Fibroblast of pulmonary artery (primary cell): ENCODE data around the gene MRO.

Source experiments
- DNase-seq: peaks from one replicate; pipeline ENCODE4 v3.0.0-alpha.2; 2010; ENCODE audit warnings: low read depth
- H3K4me3 ChIP-seq: replicated peaks from 2 replicates; pipeline ENCODE4 v1.5.1; 2011; ENCODE audit warnings: low read depth, mild to moderate bottlenecking, control low read depth, low read length, moderate library complexity
- TF ChIP-seq, protein P1 (sequence below): IDR thresholded peaks from 2 replicates; pipeline ENCODE4 v1.5.1; 2011; ENCODE audit warnings: mild to moderate bottlenecking, control low read depth, low read length, inconsistent platforms; ENCODE audit errors: missing control alignments

Gene MRO

DNA sequence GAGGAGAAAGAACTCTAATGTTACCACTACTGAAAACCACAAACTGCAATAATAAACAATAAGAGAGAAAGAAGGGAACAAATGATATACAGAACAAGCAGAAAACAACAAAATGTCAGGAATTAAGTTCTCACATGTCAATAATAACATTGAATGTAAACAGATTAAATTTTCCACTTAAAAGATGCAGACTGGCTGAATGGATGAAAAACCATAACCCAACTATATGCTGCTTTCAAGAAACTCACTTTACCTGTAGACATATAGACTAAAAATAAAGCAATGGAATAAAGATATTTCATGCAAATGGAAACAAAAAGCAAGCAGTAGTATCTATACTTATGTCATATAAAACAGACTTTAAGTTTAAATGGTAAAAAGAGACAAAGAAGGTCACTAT lies 50.4 kb downstream of the MRO start:
- TF ChIP-seq, protein P1, sequence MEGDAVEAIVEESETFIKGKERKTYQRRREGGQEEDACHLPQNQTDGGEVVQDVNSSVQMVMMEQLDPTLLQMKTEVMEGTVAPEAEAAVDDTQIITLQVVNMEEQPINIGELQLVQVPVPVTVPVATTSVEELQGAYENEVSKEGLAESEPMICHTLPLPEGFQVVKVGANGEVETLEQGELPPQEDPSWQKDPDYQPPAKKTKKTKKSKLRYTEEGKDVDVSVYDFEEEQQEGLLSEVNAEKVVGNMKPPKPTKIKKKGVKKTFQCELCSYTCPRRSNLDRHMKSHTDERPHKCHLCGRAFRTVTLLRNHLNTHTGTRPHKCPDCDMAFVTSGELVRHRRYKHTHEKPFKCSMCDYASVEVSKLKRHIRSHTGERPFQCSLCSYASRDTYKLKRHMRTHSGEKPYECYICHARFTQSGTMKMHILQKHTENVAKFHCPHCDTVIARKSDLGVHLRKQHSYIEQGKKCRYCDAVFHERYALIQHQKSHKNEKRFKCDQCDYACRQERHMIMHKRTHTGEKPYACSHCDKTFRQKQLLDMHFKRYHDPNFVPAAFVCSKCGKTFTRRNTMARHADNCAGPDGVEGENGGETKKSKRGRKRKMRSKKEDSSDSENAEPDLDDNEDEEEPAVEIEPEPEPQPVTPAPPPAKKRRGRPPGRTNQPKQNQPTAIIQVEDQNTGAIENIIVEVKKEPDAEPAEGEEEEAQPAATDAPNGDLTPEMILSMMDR: no peak
- no peak overlapping the region for H3K4me3 ChIP-seq
- no peak for DNase-seq

DNA sequence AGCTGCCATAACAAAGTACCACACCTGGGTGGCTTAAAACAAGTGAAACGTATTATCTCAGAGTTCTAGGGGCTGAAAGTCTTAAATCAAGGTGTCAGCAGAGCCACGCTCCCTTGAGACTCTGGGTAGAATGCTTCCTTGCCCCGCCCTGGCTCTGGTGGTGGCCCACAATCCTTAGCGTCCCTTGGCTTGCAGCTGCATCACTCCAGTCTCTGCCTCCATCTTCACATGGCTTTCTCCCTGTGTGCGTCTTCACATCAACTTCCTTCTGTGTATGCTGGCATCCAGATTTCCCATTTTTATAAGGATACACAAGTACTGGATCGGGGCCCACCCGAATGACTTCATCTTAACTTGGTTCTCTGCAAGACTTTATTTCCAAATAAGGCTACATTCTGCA lies 62.5 kb downstream of the MRO start:
- H3K4me3 ChIP-seq: no peak overlapping the region
- TF ChIP-seq, protein P1: no peak
- DNase-seq: no peak

DNA sequence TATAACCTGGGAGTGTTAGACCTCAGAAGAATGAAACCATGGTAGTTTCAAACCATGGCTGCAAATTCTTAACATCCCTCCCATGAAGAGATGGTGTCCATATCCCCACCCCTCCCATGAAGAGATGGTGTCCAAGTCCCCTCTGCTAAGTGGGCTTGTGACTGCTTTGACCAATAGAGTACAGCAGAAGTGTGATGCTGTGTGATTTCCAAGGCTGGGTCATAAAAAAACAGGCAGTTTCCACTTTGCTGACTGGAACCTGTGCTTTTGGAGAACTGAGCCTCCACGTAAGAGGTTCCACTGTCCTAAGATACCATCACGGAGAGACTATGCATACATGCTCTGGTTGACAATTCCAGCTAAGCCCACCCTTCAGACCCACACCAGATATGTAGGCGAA lies 65.5 kb downstream of the MRO start:
- DNase-seq: no peak
- no peak overlapping the region for H3K4me3 ChIP-seq
- TF ChIP-seq, protein P1: no peak

DNA sequence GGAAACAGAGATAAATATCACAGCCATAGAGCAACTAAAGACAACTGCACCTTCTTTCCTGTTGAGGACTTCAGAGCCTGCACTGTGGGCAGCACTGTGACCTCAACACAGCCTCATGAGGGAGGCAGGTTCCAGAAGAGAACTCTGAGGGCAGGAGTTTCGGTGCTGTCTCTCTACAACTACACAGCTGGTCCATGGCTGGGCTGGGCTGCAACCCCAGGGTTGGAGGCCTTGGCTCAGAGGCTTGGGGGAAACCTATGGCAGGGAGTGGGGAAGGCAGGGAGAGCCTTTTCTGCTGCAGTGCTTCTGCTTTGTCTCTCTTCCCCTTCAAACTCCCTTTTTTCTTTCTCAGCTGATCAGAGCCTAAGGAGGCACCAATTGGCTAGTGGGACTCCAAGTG lies 66.5 kb downstream of the MRO start:
- no peak for DNase-seq
- no peak overlapping the region for H3K4me3 ChIP-seq
- TF ChIP-seq, protein P1: no peak

DNA sequence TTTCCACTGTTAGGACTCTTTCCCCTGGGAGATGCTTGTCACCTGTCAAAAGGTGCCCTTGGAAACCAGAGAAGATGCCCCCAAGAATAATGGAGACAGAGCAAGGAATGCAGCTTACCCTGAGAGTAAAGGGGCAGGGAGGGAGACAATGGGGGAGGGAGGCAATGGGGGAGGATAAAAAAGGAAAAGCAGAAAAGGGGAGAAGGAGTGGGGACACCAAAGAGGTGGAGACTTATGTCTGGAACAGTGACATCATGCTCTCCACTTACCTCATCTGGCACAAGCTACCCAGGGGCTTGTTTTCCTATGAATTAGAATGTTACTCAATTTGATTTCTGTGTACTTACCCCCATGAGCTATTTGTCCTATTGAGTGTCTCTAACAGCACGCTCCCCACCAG lies 67.9 kb downstream of the MRO start:
- DNase-seq: no peak
- TF ChIP-seq, protein P1: no peak
- no peak overlapping the region for H3K4me3 ChIP-seq

DNA sequence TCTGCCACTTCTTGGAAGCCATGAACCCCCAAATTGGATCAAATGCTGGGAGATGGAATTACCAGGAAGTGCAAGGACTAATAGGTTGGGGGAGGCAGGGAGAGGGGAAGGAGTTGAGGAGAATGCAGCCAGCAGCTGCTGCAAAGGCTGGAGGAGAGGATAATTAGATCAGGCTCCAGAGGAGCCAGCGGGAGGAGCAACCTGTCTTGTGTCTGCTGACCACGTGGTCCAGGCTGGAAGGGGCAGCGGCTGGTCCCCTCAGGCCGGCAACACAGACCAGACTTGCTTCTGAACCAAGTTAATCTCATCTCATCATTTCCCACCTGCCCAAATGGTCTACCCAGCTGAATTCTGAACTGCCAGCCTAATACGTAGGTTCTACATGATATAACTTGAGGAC lies 68.3 kb downstream of the MRO start:
- TF ChIP-seq, protein P1: no peak
- no peak for DNase-seq
- H3K4me3 ChIP-seq: no peak overlapping the region

DNA sequence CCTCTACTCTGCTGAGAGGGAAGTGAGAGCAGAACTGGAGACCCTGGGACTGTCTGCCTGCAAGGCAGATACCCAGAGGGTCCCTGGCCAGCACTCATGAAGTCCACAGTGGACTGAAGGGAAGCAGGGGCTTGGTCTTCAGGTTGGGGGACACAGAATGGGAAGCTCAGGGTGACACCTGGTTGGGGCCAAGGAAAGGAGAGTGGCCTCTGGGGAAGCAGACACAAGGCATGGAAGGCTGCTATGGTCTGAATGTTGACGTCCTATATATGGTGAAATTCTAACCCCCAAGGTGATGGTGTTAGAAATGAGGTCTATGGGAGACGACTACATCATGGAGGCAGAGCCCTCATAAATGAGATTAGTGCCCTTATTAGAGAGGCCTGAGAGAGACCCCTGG lies 69.3 kb downstream of the MRO start:
- TF ChIP-seq, protein P1: no peak
- no peak for DNase-seq
- no peak overlapping the region for H3K4me3 ChIP-seq
